ENCODE data around the gene CCK.

- TF ChIP-seq CTCF (optimal IDR thresholded peaks at IDR 0.05 in 1 of 3, IDR thresholded peaks at IDR 0.05 in 1 of 3, conservative IDR thresholded peaks at IDR 0.05 in 1 of 3; ENCODE audit: extremely low read depth in 1 of 3, insufficient read depth in 2 of 3, low read length in 3 of 3) (no peak), EZH2 (IDR thresholded peaks at IDR 0.05; ENCODE audit: low read length) (no peak)
Measured at GRCh38 chr3:42301446-42302175, 35.6 kb upstream of the CCK start.
